Neural crest cell (in vitro differentiated cells): ENCODE measurements around the gene RASA3. TPM values are rescaled to one million over a fixed set of nuclear protein-coding genes. Genes with fewer than 3 reads are reported as not detected.

ENCODE experiments used
- DNase-seq: peaks from one replicate; pipeline ENCODE4 v3.0.0; 2021; ENCODE audit warnings: low read depth, mixed read lengths, low spot score
- H3K27ac Mint-ChIP-seq: one replicate; pipeline ENCODE4 v1.8.0; 2021; ENCODE audit warnings: mild to moderate bottlenecking, mixed read lengths; ENCODE audit not compliant: unreplicated experiment
- H3K27me3 Mint-ChIP-seq: 2 replicates; pipeline ENCODE4 v1.8.0; 2021; ENCODE audit warnings: low read depth, mild to moderate bottlenecking, mixed read lengths
- H3K36me3 Mint-ChIP-seq: 2 replicates; pipeline ENCODE4 v1.8.0; 2021; ENCODE audit warnings: low read depth, mild to moderate bottlenecking, mixed read lengths
- H3K4me1 Mint-ChIP-seq: 2 replicates; pipeline ENCODE4 v1.8.0; 2021; ENCODE audit warnings: mixed read lengths
- H3K4me3 Mint-ChIP-seq: one replicate; pipeline ENCODE4 v1.8.0; 2021; ENCODE audit warnings: mild to moderate bottlenecking, mixed read lengths
- H3K9me3 Mint-ChIP-seq: 2 replicates; pipeline ENCODE4 v1.8.0; 2021; ENCODE audit warnings: mixed read lengths
- total RNA-seq: library from RNA; stranded (reverse); gene quantifications from 2 replicates; pipeline ENCODE4 v1.2.1, GENCODE V29; 2021
- TF ChIP-seq, protein P1 (sequence below): fragments of 200-600 bp; sonication (generic); conservative IDR thresholded peaks from 2 replicates; pipeline ENCODE4 v1.5.0; 2021; ENCODE audit warnings: antibody characterized with exemption, mild to moderate bottlenecking

The RASA3 gene
- total RNA-seq, 1 donor from 2014 or later = 29.5 TPM

DNA sequence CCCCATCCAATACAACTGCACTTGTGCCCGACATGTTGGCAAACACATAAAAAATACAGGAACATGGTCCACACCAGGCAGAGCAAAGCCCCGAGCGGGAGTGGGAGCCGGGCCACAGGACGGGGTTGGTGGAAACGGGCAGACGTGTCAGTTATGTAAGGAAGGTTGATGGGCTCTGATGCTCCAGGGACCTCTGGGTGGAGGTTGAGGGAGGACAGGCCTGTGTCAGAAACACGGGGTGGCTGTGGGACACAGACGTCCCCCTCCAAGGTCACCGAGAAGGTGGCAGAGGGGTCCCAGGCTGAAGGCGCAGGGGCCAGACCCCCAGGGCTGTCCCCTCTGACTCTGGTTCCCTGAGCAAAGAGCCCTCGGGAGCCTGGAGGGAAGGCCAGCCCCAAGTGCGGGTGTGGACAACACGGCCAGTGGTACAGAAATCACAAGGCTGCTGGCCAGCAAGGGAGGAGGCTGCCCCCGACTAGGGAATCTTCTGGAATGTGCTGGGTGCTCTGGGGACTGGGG lies 127.2 kb downstream of the RASA3 start:
- Mint-ChIP-seq H3K4me3 (no peak overlapping the region), H3K27me3 (no peaks in the 10 kb centered on the region), H3K36me3 (peaks cover 6% of the 10 kb centered on the region), H3K27ac (no peak overlapping the region), H3K9me3 (no peaks in the 10 kb centered on the region), H3K4me1 (no peaks in the 10 kb centered on the region)
- no peak for DNase-seq
- TF ChIP-seq, protein P1, sequence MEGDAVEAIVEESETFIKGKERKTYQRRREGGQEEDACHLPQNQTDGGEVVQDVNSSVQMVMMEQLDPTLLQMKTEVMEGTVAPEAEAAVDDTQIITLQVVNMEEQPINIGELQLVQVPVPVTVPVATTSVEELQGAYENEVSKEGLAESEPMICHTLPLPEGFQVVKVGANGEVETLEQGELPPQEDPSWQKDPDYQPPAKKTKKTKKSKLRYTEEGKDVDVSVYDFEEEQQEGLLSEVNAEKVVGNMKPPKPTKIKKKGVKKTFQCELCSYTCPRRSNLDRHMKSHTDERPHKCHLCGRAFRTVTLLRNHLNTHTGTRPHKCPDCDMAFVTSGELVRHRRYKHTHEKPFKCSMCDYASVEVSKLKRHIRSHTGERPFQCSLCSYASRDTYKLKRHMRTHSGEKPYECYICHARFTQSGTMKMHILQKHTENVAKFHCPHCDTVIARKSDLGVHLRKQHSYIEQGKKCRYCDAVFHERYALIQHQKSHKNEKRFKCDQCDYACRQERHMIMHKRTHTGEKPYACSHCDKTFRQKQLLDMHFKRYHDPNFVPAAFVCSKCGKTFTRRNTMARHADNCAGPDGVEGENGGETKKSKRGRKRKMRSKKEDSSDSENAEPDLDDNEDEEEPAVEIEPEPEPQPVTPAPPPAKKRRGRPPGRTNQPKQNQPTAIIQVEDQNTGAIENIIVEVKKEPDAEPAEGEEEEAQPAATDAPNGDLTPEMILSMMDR = no peak

DNA sequence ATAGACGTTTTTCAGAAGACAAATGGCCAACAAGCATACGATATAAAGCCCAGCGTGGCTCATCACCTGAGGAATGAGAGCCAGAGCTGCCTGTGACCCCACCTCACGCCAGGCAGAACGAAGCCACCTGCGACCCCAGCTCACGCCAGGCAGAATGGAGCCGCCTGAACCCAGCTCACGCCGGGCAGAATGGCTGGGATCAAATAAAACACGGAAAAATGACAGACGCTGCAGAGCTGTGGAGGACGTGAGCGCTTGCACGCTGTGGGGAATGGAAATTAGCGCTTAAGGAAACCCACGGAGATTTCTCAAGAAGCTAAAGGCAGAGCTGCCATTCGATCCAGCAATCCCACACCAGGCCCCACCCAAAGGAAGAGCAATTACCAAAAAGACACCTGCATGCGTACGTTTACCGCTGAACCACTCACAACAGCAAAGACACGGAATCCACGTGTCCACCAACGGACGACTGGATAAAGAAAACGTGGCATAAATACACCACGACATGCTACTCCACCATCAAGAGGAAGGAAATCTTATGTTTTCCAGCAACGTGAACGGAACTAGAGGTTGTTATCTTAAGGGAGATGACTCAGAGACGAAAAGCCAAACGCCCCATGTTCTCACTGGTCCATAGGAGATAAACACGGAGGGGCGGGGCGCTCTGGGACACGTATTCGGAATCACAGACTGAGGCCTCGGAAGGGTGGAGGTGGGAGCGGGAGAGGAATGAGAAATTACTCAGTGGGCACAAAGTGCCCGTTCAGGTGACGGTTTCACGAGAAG lies 127.8 kb downstream of the RASA3 start:
- TF ChIP-seq, protein P1 = no peak
- no peak for DNase-seq
- H3K27ac Mint-ChIP-seq = no peak overlapping the region
- H3K9me3 Mint-ChIP-seq = no peaks in the 10 kb centered on the region
- no peaks in the 10 kb centered on the region for H3K4me1 Mint-ChIP-seq
- H3K4me3 Mint-ChIP-seq = no peak overlapping the region
- peaks cover 6% of the 10 kb centered on the region for H3K36me3 Mint-ChIP-seq
- H3K27me3 Mint-ChIP-seq = no peaks in the 10 kb centered on the region

DNA sequence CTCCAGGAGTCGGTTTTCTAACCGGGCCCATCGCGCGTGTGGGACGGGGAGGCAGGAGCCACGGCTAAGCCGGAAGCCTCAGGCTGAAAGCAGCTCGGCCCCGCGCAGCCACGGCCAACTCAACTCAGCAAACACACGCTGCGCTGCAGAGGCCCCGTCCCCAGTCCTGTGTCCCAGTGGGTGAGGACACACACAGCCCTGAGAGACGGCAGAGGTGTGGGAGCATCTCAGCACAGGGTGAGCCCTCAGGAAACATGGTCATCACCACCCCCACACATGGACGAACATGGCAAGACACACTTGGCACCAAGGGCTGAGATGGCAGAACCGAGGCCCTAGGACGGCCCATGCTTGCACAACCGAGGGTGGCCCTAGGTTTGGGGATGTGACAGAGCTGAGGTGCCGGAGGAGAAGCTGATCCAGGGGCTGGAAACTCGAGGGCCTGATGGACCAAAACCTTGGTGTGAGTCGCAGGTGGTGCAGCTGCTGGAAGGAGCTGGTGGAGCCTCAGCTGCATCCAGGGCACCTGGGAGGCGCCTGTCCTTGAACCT lies 129.6 kb downstream of the RASA3 start:
- H3K4me1 Mint-ChIP-seq = no peaks in the 10 kb centered on the region
- H3K36me3 Mint-ChIP-seq = peaks cover 2% of the 10 kb centered on the region
- TF ChIP-seq, protein P1 = no peak
- DNase-seq = no peak
- H3K4me3 Mint-ChIP-seq = no peak overlapping the region
- no peaks in the 10 kb centered on the region for H3K27me3 Mint-ChIP-seq
- no peaks in the 10 kb centered on the region for H3K9me3 Mint-ChIP-seq
- no peak overlapping the region for H3K27ac Mint-ChIP-seq

DNA sequence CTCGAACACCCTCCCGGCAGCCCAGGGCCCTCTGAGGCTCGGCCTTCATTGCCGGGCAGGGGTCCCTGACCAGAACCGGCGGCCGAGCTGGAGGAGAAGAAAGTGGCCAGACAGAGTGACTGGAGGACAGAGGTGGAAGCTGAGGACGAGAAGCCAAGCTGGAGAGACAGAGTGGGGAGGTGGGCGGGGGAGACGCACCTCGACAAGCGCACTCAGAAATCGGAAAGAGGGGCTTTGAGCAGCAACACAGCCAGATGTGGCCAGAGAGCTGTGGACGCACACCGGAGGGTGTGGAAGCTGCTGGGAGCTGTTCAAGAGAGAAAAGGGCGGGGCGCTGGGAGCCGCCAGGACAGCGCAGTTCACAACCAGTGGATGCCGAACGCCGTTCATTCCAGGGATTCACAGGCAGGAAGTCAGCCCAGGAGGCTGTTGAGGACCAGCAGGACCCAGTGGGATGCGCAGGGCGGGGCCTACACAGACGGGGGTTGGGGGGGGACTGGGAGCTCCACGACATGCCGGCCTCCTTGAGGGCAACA lies 130.3 kb downstream of the RASA3 start:
- Mint-ChIP-seq H3K4me1 (no peaks in the 10 kb centered on the region), H3K27me3 (no peaks in the 10 kb centered on the region), H3K4me3 (no peak overlapping the region), H3K36me3 (peaks cover 2% of the 10 kb centered on the region), H3K27ac (no peak overlapping the region), H3K9me3 (no peaks in the 10 kb centered on the region)
- TF ChIP-seq, protein P1 = no peak
- DNase-seq = no peak

DNA sequence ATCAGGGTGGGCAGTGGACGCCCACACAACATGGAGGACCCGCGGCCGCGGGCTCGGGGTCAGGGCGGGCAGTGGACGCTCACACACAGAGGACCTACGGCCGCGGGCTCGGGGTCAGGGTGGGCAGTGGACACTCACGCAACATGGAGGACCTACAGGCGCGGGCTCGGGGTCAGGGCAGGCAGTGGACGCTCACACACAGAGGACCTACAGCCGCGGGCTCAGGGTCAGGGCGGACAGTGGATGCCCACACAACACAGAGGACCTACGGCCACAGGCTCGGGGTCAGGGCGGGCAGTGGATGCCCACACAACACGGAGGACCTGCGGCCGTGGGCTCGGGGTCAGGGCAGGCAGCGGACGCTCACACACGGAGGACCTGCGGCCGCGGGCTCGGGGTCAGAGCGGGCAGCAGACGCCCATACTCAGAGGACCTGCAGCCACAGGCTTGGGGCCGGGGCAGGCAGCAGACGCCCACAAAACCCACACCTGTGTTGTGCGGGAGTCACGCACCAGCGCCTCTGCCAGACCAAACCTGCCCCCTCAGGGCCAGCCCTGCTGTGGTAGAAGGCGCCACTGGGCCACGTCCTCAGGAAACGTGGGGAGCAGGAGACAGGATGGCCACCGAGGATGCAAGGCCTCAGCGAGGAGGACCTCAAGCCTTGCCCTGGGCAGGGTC lies 131.0 kb downstream of the RASA3 start:
- Mint-ChIP-seq H3K9me3 (no peaks in the 10 kb centered on the region), H3K4me3 (no peak overlapping the region), H3K36me3 (peaks cover 2% of the 10 kb centered on the region), H3K4me1 (no peaks in the 10 kb centered on the region), H3K27ac (no peak overlapping the region), H3K27me3 (no peaks in the 10 kb centered on the region)
- no peak for DNase-seq
- TF ChIP-seq, protein P1 = no peak
